GM21381 (cell line): ENCODE results near the gene BBS7.

Experiments
- ATAC-seq: cut with Tn5 transposase; IDR thresholded peaks from one replicate; pipeline ENCODE4 v1.9.1; 2021; ENCODE audit warnings: mild to moderate bottlenecking, moderate library complexity; ENCODE audit not compliant: unreplicated experiment

The BBS7 gene

DNA sequence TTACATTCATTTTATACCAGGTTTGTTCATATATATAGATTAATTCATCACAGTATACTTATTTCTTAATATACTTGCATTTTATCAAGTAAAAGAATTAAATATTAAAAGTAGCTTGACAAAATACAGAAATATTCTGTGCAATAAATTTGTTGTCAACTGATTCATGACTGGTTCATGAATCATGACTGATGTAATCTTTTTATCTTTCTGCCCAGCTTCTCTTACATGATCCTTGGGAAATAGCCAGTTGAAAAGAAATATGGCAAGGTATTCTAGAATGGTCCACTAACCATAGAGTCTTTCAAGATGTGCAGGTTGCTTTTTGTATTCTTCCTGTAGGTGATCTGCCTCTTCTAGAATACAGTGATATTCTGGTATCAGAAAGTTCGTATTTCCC lies 42.4 kb downstream of the BBS7 start:
- ATAC-seq, result no peak

GRCh38 chr4:121824950-121825349 lies 45.3 kb downstream of the BBS7 start:
- ATAC-seq, result no peak

DNA sequence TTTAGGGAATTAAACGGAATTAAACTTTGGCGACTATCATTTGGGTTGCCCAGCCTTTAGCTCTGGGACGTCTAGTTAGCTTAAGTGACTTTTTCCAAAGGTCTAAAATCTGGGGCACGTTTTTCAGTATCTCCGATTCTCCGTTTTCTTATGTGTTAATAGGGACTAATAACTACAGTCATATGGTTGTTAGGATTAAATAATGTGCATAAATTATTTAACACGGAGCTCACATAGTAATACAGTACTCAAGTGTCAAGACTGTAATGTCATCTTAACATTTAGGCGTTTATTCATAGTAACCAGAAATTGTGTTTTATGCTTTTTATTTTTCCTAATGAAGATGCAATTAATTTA lies 46.1 kb downstream of the BBS7 start:
- ATAC-seq, result peak; percentile 0

- ATAC-seq, result peak; percentile 94
Observed at GRCh38 chr4:121823505-121824170, 46.6 kb downstream of the BBS7 start, which contains the start of gene CCNA2. Gene CCNA2, minus strand, starts transcription at chr4:121823883. Its CDS starts 255 bp downstream, at chr4:121823628.

DNA sequence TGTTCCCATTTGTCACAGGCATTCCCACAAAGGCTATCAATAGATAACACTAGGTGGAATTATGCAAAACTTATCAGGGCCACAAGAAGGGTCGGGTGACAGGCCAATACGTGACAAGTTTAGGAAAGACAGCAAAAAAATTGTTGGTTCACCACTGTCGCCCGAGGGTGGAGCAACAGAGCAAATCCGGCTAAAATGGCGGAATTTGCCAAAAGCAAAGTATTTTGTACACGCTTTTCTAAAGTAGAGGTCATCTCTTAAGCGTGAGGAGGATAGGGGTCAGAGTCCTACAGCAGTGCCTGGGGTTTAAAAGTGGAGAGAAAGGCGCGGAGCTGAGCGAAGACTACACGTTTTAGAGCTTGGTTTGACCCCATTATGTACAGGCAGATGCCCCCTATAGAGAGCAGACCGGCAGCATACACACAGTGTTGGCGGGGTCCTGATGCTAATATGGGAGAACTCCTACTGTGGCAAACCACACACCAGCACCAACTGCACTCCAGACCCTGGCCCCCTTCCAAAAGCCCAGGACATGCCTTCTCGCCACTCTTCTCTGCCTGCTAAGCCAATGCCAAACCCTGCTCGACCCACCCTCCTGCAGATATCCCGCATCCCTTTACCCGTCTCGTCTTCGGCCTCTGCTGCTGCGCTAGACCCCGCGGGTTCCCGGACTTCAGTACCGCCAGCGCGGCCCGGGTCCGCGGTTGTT lies 47.3 kb downstream of the BBS7 start:
- ATAC-seq, result peak; percentile 34

DNA sequence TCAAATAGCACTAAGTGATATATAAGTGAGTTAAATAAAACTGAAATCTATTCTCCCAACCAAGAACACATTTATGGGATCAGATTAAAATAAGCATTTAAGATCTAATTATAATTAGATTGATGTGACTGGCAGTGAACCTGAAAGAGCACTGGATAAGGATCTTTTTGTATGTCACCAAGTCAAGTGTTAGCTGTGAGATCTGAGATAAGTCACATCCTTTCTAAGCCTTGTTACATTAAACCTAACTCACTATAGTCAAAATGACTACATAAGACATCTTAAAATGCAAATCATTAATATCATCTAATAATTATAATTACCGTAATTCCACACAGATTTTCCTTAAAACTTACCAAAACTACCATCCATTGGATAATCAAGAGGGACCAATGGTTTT lies 48.2 kb downstream of the BBS7 start:
- ATAC-seq, result no peak

DNA sequence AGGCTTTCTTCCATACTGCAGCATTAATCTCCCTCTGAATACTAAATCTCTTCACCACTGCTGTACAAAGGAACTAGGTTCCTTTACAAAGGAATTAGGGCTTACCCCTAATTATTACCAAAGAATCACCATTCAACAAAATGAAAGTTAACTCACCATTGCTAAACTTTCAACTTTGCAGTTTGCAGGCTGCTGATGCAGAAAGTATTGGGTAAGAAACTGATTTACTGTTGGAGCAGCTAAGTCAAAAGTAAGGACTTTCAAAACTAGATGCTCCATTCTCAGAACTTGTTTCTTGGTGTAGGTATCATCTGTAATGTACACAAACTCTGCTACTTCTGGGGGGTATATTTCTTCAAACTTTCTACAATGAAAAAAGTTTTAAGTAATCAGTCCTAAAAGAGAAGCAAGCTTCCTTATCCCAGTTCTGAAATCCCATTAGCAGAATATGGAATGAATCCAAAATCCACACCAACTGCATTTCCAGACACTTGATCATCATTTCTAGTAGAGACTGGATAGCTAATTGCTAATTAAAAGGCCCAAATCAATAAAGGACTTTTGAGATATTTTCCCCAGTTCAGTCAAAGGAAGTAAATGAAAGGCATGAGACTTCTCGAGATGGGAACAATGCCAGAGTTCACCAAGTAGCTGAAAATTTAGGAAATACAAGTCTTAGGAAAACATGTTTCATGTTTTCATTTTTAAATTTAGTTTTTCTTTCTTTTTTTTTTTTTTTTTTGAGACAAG lies 50.9 kb downstream of the BBS7 start:
- no peak for ATAC-seq

- no peak for ATAC-seq
Observed at GRCh38 chr4:121818215-121818614, 52.1 kb downstream of the BBS7 start.

- no peak for ATAC-seq
Observed at GRCh38 chr4:121817701-121818100, 52.6 kb downstream of the BBS7 start.

DNA sequence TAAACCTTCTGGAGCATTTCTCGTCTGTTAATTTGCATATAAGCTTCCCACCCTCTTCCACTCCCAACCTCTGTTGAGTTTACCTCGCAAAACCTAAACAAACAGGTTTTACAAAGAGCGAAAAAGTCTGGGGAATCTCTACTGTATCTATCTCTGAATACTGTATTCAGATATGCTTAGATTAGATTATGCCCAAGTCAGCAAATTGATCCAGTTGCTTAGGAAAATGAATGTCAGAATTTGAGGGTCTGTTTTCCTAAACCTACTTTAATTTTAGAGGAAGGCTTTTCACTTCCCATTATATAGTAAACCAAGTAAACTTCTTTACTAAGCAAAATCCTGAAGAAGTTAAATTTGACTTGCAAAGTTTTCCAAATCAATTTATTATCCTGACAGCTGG lies 53.3 kb downstream of the BBS7 start:
- no peak for ATAC-seq

DNA sequence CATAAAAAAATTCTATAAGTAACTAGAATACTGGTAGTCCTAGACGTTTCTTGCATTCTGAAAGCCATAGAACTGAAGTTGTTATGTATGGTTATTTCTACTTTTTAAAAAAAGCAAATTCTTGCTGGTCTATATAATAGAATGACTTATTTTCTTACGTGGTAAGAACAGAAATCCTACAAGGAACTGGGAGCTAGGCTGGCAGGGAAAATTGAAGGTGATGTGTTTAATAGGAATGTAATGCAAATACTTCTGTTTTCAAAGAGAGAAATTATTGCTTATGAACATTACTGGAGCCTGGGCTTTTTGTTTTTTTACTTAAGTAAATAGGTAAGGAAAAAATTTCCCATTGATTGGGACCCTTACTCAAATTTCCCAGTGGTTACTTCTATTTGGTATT lies 55.5 kb downstream of the BBS7 start:
- ATAC-seq, result no peak

GRCh38 chr4:121811122-121811521 lies 59.2 kb downstream of the BBS7 start:
- no peak for ATAC-seq

DNA sequence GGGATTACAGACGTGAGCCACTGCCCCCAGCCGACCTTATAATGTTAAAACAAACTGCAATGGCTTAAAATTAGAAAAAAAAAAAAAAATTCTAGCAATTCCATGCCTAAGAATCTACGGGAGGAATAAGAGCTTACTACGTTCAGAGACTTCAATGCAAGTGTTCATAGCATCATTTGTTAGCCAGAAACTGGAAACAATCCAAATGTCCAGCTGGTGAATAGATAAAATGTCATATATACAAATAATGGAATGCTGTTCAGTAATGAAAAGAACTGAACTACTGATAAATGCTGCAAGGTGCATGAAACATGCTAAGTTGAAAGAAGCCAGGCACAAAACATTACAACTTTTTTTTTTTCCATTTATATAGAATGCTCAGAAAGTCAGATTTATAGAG lies 63.9 kb downstream of the BBS7 start:
- no peak for ATAC-seq

DNA sequence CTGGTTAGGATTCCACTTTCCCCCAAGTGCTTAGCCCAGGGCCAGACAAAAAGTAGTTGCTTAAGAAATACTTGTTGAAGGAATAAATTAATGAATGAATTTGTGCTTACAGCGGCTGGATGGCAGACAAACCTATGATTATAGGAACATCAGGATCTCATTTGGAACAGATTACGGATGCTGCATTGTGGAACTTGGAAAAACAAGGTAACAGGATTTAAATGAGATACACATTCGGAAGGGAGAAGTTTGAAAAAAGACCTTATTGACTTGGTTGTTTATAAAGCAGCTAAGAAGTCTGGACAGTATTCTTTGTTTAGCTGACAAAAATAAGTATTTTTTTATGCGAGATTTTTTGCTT lies 68.6 kb downstream of the BBS7 start:
- no peak for ATAC-seq

DNA sequence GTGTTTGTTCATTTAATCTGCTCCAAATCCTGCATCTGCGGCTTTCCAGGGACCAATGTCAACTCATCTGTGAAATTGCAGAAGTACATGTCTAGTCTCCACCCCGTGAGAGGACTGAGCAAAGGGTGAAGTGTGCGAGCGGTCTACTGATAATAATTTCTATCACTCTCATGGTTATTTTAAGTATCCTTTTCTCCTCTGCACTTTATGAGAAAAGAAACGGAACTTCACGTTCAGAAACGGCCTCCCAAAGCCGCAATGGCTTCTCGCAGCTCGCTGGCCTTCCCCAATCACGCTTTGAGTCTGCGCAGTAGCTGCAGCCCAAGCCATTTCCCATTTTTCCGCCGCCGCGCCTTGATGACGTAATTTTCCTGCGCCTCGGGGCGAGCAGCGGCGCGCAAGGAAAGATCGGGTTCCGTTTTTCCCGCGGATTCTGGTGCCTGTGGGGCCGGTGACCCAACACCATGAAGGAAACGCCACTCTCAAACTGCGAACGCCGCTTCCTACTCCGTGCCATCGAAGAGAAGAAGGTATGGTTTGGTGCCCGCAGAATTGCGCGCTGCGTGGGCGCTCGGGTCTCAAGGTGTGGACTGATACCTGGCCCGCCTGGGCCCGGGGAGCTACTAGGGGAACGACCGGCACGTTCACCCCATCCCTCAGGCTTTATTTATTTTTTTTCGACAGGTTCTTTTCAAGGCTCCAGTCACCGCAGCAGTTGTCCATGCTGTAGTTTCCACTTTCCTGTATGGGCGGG lies 69.1 kb downstream of the BBS7 start, which contains the start of gene EXOSC9:
Gene EXOSC9, plus strand, starts transcription at position 363 of the 754 bp plus-strand sequence. Its CDS starts 102 bp downstream, at position 465.
- peak; percentile 86 for ATAC-seq

GRCh38 chr4:121800638-121800960 lies 69.7 kb downstream of the BBS7 start:
- ATAC-seq, result peak; percentile 33

DNA sequence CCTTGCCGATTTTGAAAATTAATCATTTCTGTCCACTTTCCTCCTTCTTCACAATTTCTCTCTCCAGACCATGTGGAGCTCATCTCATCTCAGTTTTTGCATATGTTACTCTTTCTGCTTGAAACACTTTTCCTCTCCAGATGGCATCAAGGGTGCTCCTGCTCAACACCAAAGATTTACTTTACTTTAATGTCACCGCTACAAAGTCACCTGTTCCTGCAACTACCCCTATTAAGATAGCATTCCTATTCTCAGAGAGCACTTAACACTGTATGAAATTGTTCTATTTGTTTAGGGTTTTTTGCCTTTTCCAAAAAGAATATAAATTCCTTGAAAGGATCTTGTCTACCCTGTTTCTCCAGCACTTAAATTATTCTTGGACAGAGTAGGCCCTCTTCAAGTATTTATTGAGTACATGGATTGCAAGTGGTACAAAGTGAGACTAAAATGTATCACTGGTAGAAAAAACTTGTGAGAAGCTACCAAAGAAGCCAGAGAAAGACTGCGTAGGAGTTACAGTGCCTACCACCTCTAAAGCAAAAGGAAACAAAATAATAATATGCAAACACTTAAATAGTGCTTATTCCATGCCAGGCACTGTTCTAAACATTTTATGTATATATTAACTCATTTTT lies 70.3 kb downstream of the BBS7 start:
- no peak for ATAC-seq

DNA sequence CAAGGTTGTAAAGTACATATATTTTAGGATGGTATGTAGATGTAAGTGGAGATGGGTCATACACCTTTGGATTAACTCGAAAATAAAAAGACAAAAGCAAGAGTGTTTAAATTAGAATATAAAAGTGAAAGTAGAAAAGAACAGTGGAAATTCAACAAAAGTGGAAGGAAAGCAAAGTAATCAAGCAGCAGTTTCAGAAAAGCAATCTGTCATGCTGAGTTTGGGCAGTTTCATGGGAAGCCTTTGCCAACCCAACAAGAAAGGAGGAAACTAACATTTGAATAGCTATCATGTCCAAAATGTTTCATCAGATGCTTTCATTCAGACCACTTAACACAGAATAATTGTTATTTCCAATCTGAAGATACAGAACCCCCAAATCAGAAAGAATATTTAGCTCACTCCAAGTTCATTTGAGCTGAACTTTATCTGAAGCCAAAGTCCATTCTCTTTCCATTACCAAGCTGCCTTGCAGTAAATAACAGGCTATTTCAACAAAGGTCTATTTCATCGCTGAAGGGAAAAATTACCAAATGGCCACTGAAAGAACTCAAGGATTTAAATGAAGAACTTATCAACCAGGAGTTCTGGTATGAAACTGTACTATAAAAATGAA lies 71.0 kb downstream of the BBS7 start:
- ATAC-seq, result no peak

DNA sequence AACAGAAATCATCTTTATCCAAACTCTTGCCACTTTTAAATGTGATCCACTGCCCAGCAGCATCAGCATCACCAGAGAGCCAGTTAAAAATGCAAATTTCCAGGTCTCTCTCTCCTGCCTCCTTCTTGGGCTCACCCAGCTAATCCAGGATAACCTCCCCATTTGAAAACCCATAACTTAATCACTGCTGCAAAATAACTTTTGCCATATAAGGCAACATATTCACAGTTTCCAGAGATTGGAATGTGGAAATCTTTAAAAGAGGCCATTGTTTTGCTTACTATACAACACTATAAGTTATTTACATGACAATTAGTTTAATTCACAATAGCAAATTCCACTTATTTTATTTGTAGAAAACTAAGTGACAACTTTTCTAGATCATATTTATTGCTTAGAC lies 74.0 kb downstream of the BBS7 start:
- ATAC-seq, result no peak

GRCh38 chr4:121794505-121795188 lies 75.6 kb downstream of the BBS7 start:
- ATAC-seq, result no peak
